Chondrocyte (in vitro differentiated cells): Measurements from ENCODE around the gene SLC5A11. TPM values are rescaled to one million over a fixed set of nuclear protein-coding genes. Genes with fewer than 3 reads are reported as not detected.

Experiments
- DNase-seq: peaks from one replicate; pipeline ENCODE4 v3.0.0; 2021; ENCODE audit warnings: mixed read lengths, low spot score
- H3K27ac Mint-ChIP-seq: one replicate; pipeline ENCODE4 v1.8.0; 2021; ENCODE audit warnings: mild to moderate bottlenecking, moderate library complexity, mixed read lengths; ENCODE audit not compliant: unreplicated experiment
- H3K27me3 Mint-ChIP-seq: 2 replicates; pipeline ENCODE4 v1.8.0; 2021; ENCODE audit warnings: low read depth, mixed read lengths
- H3K36me3 Mint-ChIP-seq: 2 replicates; pipeline ENCODE4 v1.8.0; 2021; ENCODE audit warnings: low read depth, mixed read lengths
- H3K4me1 Mint-ChIP-seq: 2 replicates; pipeline ENCODE4 v1.8.0; 2021; ENCODE audit warnings: low read depth, mild to moderate bottlenecking, mixed read lengths
- H3K4me3 Mint-ChIP-seq: one replicate; pipeline ENCODE4 v1.8.0; 2021; ENCODE audit warnings: mild to moderate bottlenecking, moderate library complexity, mixed read lengths; ENCODE audit not compliant: unreplicated experiment
- H3K9me3 Mint-ChIP-seq: 2 replicates; pipeline ENCODE4 v1.8.0; 2021; ENCODE audit warnings: low read depth, mixed read lengths
- CTCF ChIP-seq: fragments of 200-600 bp; sonication (generic); IDR thresholded peaks from 2 replicates; pipeline ENCODE4 v1.5.0; 2021; ENCODE audit warnings: antibody characterized with exemption, mild to moderate bottlenecking, moderate library complexity
- total RNA-seq: library from RNA; stranded (reverse); gene quantifications from 3 replicates; pipeline ENCODE4 v1.2.1, GENCODE V29; 2021

Gene SLC5A11
- total RNA-seq, 1 donor from 2014 or later, result not detected

- DNase-seq, result no peak
- no peak for TF ChIP-seq CTCF
- Mint-ChIP-seq H3K27ac (no peak overlapping the region), H3K4me1 (peaks cover 17% of the 10 kb centered on the region), H3K4me3 (no peak overlapping the region), H3K9me3 (no peaks in the 10 kb centered on the region), H3K36me3 (no peaks in the 10 kb centered on the region), H3K27me3 (peaks cover 1% of the 10 kb centered on the region)
Measured at GRCh38 chr16:24849641-24850040, 3.9 kb downstream of the SLC5A11 start.

GRCh38 chr16:24850289-24850938 is 4.7 kb downstream of the SLC5A11 start:
- no peaks in the 10 kb centered on the region for H3K9me3 Mint-ChIP-seq
- H3K27me3 Mint-ChIP-seq, result peaks cover 1% of the 10 kb centered on the region
- peaks cover 17% of the 10 kb centered on the region for H3K4me1 Mint-ChIP-seq
- no peak for DNase-seq
- no peaks in the 10 kb centered on the region for H3K36me3 Mint-ChIP-seq
- no peak overlapping the region for H3K27ac Mint-ChIP-seq
- H3K4me3 Mint-ChIP-seq, result no peak overlapping the region
- no peak for TF ChIP-seq CTCF

GRCh38 chr16:24851700-24852099 is 5.9 kb downstream of the SLC5A11 start:
- Mint-ChIP-seq H3K4me3 (no peak overlapping the region), H3K27me3 (no peaks in the 10 kb centered on the region), H3K4me1 (peaks cover 17% of the 10 kb centered on the region), H3K36me3 (no peaks in the 10 kb centered on the region), H3K27ac (no peak overlapping the region), H3K9me3 (no peaks in the 10 kb centered on the region)
- no peak for DNase-seq
- no peak for TF ChIP-seq CTCF

- Mint-ChIP-seq H3K27me3 (no peaks in the 10 kb centered on the region), H3K27ac (no peak overlapping the region), H3K36me3 (no peaks in the 10 kb centered on the region), H3K9me3 (no peaks in the 10 kb centered on the region), H3K4me3 (no peak overlapping the region), H3K4me1 (peaks cover 17% of the 10 kb centered on the region)
- TF ChIP-seq CTCF, result no peak
- DNase-seq, result no peak
Measured at GRCh38 chr16:24852281-24852721, 6.5 kb downstream of the SLC5A11 start.

- Mint-ChIP-seq H3K36me3 (no peaks in the 10 kb centered on the region), H3K4me1 (peaks cover 11% of the 10 kb centered on the region), H3K4me3 (no peak overlapping the region), H3K9me3 (no peaks in the 10 kb centered on the region), H3K27me3 (no peaks in the 10 kb centered on the region), H3K27ac (no peak overlapping the region)
- no peak for DNase-seq
- no peak for TF ChIP-seq CTCF
Measured at GRCh38 chr16:24853169-24853824, 7.5 kb downstream of the SLC5A11 start.
